HG03025 (cell line): Measurements from ENCODE around the gene GIT1.
A peak's percentile ranks its signal among the peaks of the same experiment; 100 is the strongest.
"Not testable (repeated sequence)": the region's sequence is repeated elsewhere in the genome, so short reads cannot be mapped to it uniquely, and the experiment has no call there.

Source experiments
- ATAC-seq: cut with Tn5 transposase; IDR thresholded peaks from one replicate; pipeline ENCODE4 v1.9.1; 2021; ENCODE audit warnings: mild to moderate bottlenecking, moderate library complexity; ENCODE audit not compliant: unreplicated experiment, low FRiP score

The GIT1 gene

DNA sequence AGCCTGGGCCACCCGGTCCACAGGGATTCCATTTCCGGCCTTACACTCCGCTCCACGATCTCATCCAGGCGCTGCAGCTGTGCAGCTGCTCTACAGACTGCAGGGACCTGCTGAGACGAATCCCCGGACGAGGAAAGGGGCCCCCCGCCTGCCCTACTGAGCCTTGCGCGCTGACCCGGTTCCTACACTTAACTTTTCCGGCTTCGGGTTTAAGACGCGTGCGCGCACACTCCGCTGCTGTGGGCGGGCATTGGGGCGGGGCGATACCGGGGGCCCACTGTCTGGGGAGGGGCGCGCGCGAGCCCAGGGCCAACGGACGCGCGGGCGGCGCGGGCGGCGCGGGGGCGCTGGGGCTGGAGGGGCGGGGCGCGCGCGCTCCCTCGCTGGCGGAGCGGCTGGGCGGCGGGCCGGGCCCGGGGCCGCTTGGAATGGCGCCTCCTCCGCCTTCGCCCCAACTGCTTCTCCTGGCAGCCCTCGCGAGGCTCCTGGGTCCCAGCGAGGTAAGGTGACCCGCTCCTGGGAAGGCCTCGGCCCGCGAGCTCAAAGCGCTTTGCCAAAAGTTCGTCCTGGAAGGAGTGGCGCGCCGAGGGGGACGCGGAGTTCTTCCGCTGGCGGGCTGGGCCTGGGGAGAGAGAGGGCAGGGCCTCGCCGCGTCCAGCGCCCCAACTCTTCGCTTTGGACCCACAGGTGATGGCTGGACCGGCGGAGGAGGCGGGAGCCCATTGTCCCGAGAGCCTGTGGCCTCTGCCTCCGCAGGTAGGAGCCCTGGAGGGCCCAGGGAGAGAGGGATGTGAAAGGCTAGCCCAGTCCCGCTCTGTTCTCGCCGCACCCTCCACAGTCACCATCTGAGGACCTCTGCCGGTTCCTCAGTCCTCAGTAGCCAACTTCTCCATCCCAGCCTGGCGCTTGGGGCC lies 20.9 kb downstream of the GIT1 start, which contains the start of gene TP53I13:
Gene TP53I13 (plus strand): TSS at position 371 of the 914 bp plus-strand sequence. CDS start 58 bp downstream, at position 429.
- ATAC-seq = peak; percentile 49

DNA sequence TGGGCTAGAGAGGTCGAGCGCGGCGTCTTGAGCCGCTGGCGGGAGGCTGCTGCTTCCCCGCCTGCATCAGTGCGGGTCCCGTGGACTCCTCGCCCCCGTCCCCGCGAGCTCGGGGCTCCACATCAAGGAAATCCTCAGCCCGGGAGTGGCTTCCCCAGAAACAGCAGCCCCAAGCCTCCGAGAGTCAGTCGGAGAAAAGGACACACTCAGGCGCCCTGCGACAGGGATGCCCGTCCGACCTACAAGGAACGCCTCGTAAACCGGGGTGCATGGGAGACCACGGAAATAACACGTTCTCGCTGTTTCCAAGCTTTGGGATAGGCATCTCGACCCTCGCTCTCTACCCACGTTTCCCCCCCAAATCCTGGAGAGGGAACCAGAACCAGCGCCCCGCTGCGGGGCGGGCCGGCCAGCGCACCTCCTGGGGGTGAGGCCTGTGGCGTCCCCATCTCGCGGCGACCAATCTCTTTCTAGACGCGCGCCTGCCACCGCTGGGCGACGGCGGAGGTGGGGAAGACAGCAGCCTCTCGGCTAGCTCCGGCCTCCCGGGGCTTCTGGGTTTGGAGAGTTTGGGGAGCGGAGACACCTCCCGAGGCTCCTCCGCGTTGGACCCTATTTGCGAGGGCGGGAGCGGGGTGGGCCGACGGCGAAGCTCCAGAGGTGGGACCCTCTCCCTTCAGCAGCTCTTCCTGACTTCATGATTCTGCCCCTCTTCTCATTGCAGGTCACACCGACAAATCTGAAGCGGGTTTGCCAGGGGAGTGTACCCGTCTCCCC lies 21.7 kb downstream of the GIT1 start:
- ATAC-seq = peak; percentile 31

DNA sequence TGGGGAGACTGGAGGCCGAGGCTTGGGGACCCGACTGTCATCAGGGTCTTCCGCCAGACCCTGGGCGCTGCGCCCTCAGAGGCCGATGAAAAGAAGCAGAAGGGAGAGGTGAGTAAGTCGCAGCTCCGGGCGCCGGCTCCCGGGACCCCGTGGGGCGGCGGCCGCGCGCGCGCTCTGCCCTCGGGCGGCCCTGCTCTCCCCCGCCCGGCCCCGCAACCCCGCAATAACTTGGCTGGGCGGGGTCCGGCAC lies 22.2 kb downstream of the GIT1 start:
- no peak for ATAC-seq

DNA sequence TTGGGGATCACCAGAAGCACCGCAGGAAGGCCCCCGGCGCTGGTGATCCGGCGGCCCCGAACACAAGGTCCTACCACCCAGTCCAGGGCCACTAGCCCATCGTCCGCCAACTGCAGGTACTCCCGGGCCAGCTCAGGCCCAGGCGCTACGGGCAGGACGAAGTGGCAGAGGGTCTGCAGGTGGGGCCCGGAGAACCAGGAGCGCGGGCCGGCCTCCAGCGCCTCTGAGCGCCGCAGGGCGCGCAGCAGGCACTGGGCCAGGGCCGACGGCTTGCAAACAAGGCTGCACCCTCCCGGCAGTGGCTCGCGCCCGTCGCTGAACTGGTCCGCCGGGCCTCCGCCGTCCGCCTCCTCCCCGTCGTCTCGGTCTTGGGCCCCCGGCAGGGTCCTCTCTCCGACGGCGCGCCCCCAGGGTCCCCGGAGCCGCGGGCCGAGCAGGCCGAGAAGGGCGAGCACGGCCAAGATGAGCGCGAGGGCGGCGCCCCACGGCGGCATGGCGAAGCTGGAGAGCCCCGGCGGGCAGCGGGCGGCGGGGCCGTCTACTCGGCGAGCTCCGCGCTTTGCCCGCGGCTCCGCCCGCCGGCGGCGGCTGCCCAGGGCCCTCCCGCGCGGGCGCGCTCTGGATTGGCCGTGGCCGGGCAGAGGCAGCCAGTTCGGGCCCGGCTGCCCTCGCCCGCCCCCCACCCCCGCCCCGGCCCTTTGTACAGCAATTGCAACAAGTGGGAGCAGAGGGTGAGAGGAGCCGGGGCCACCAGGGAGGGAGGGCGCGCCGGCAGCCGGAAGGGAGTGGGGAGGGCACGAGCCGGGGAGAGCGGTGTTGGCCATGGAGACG lies 22.8 kb downstream of the GIT1 start, which contains the start of gene ABHD15:
Gene ABHD15 (minus strand): TSS at position 565 of the 831 bp plus-strand sequence. CDS start 71 bp downstream, at position 494.
- ATAC-seq = no peak

DNA sequence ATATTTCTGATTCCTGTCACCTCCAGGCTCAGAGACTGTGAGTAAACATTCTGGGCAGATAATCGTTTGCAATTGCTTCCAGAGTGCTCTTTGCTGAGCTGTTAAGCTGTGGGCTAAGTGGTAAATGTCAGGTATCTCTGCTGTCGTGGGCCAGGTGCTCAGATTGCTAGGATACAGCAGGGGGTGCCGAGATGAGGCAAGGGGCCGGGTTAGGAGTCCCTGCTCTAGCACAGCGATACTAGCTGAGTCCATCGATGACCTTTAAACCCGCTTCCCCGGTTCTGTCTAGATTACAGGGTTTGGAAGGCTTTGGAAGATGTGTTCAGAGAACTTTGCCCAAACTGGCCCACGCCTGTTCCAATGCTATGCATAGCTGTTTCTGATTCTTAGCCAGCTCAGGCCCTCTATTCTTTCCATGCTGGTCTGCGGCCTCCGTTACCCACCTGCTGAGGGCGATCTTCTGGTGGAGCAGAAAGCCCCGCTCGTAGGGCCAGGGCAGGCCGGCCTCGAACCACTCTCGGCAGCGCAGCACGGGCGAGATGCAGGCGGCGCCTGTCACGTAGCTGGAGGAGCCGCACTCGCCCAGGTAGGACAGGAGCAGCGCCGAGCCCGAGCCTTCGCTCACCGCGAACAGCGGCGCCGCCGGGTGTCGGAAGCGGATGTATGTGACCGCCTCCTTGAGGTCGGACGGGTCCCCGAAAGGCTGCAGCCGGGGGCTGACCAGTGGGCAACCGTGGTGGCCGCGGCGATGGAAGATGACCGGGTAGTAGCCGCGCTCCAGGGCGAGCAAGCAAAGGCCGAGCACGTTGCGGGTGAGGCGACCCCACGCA lies 23.6 kb downstream of the GIT1 start:
- no peak for ATAC-seq

DNA sequence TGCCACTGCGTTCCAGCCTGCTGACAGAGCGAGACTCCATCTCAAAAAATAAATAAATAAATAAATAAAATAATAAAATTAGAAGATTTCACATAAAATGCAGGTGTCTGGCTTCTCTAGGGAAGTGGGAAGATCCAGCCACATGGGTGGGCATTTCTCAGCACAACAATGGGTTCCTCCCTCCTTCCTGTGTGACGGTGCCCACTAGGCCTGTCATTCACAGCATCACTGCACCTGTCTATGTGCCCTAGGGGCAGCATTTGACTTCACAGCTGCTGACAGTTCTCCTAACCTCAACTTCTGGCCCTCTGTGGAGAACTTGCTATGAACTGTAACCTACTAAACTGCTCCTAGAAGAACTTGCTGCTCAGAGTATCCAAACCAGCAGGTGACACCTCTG lies 25.6 kb downstream of the GIT1 start:
- ATAC-seq = no peak

DNA sequence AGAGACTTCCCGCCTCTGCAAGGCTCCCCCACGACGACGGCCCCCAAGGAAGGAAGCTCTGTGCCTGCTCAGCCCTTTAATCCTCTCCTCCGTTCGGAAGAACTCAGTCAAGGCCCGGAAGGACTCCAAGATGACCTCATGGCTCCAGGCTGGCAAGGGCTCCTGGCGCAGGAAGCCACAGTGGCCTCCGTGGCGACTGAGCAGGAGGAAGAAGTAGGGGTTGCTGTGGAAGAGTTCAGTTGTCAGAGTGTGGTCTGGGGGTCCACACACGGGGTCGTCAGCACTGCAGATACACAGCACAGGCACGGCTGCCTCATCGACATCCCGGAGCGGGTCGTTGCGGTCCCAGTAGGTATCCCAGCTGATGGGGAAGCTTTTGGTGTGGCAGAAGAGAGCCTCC lies 26.8 kb downstream of the GIT1 start:
- ATAC-seq = no peak

DNA sequence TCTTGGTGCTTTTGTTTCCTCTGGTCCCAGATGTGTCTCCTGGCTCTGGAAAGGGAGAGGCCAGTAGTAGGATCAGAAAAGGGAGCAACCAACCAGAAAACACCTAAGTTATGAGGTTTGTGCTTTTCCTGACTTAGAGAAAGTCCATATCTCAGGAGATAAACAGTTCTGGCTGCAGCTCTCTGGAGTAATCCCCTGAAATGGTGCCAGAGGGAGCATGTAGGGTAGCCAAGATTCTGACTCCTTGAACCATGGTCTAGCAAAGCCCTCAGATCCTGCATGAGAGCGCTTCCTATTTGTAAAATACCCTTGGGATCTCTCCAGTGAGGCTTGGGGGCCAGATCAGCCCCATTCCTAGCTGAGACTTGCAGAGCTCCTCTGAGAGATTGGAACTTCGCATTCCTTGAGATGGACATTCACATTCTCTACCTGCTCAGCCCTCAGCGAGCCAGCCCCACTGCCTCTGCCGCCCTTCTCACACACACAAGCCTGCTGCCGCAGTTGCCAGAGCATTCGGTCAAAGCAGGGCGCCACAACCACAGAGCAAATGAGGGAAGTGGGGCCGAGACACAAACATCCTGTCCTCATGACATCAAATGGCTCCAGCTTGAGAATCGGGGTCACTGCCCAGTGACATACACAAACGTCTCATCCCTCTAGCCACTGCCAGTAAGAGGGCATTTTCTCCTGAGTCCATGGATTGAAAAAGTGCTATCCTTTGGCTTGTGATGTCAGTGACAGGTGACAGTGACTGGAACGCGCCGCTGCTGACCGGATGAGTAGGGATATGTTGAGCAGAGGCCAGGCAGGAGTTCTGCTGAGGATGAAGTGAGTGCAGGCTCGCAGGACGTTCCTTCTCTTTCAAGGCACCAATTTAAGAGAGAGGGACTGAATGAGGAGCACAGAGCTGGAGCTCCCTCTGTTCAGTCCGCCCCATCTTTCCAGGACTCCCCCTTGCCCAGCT lies 27.6 kb downstream of the GIT1 start:
- no peak for ATAC-seq

DNA sequence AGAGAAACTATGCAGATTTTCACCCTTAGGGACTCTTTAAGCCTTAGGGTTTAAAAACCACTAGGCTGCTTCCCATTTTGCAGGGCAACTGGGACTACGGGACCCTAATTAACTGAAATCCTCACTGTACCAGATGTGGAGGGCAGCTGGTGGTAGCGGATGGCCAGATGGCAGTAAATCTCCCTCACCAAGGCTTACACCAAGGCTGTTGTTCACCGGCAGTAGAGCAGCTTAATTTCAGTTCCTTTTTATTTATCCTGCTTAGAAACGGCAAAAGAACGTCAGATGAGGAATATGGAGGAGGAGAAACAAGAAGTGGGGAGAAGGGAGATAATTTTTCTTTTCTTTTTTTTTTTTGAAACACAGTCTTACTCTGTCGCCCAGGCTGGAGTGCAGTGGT lies 29.1 kb downstream of the GIT1 start:
- no peak for ATAC-seq

DNA sequence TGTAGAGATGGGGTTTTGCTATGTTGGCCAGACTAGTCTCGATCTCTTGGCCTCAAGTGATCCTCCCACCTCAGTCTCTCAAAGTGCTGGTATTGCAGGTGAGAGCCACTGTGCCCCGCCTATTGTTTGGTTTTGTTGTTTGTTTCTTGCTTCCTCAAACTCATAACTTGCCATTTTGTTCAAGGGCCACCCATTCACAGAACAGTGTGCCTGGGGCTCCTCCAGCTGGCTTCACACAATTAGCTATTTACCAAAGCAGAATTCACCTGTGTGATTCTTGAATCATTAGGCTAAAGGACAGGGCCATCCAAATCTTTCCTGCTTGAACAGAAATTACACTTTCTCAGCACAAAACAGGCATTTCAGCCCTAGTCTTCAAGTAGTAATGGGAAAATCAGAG lies 29.8 kb downstream of the GIT1 start:
- ATAC-seq = no peak

DNA sequence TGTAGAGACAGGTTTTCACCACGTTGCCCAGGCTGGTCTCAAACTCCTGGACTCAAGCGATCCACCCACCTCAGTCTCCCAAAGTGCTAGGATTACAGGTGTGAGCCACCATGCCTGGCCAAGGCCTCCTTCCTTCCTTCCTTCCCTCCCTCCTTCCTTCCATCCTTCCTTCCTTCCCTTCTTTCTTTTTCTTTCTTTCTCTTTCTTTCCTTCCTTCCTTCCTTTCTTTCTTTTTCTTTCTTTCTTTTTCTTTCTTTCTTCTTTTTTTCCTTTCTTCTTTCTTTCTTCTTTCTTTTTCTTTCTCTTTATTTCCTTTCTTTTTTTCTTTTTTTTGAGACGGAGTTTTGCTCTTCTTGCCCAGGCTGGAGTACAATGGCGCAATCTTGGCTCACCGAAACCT lies 31.3 kb downstream of the GIT1 start:
- ATAC-seq = not testable (repeated sequence)

DNA sequence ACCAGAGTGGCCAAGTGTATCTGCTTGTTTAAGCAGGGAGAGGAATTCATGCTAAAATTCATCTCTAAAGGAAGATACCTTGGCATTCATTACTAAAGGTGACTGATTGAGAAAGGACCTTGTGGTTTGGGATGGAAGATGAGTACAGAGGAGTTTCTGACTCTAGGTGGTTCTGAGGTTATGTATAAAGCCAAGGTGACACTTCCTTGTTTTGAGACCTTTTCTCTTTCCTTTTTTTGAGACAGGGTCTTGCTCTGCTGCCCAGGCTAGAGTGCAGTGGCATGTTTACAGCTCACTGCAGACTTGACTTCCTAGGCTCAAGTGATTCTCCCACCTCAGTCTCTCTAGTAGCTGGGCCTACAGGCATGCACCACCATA lies 31.7 kb downstream of the GIT1 start:
- ATAC-seq = no peak

DNA sequence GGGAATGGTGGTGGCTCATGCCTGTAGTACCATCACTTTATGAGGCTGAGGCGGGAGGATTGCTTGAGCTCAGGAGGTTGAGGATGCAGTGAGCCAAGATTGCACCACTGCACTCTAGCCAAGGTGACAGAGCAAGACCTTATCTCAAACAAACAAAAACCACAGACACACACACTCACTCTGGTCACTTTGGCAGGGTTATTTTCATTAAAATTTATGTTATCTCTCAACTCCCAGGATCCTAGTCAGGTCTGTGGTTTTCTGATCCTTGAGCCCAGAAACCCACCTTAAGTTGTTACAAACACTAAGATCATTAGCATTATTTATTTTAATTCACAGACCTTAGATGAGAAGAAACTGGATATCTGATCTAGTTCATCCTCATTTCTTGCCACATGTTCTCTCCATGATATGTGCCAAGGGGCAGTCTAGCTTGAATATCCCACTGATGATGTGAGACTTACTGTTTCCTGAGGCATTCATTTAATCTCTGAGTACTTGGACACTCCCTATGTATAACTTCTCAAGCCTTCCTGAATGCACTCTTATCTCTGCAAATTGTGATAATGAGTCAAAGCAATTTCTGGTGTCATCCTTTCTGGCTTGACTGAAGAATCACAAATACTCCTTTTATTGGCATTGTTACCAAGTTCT lies 32.2 kb downstream of the GIT1 start:
- ATAC-seq = no peak

DNA sequence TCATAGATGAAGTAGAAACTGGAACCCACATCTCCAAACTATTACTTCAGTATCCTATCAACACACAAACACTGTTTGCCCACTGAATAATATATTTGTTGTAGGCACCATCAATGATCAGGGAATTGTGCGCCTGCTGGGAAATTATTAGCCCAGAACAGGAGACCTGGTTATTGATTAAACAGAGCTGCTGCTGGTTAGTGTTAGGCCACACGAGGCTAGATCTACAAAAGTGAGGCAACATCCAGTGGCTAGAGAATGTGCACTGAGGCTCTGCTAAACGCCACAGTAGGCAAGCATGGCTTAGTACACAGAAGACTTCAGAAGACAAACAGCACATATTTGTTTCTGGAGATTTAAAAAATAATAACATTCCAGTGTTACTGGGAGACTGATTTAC lies 33.6 kb downstream of the GIT1 start:
- no peak for ATAC-seq

DNA sequence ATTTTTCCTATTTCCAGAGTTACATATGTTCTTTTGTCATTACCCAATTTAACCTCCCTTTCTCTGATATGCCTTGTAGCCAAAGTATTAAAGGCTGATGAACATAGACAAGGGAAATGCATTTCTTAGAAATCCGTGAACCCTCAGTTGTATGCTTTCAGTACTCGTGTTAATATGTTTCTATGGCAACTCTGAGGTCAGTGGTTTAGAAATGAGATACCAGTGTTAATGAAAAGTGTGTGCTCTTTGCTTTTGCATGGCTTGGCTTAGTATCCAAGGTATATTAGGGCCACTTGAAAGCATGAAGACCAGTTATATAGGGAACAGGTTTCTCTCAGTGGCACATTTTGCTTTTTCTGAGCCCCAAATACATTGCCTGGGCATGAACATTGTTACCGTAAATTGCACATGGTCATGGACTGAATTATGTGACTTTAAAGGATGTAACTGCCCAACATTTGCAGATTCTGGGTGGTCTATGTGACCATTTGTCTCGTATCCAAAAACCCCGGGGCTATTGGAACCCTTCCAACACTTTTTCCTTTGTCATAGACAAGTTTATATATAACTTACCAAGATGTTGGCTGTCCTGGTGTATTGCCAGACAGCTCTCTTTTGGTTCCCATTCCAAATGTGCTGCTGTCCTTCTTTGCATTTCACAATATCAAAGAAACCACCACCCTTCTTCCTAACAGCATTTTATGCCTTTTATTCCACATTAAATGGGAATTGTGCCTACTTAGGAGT lies 40.1 kb downstream of the GIT1 start:
- no peak for ATAC-seq

DNA sequence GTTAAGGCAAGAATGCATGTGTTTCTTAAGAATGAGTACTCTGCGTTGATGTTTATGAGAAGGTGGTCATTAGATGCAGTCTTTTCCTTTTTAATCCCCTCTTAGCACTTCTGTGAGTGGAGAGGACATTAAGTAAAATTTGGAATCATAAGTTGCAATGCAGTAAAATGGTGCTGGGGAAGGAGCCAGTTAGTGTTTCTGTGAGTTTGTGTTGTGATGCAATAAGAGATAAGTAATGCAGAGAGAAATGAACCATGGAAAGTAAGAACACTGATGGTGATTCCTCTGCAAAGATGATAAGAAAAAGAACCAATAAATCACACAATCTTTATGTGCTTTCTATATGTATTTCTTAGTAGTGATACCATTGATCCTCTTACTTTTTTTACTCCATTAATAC lies 42.6 kb downstream of the GIT1 start:
- no peak for ATAC-seq

DNA sequence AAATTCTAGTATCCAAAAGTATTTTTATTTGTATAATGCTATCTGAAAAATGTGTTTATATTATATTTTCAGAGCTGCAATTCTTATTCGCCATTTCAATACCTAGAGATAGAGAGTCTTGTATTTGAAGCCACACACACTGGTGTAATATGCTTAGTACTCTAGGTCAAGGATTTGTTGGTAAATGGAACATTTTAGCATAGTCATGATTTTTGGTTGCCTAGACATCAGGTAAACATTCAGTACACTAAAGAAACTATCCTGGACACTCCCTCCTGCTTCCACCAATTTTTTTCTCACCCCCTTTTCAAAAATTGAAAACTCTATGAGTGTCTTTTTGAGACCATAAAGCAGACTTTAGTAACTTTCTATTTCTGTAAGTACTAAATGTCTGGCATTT lies 43.4 kb downstream of the GIT1 start:
- ATAC-seq = no peak

DNA sequence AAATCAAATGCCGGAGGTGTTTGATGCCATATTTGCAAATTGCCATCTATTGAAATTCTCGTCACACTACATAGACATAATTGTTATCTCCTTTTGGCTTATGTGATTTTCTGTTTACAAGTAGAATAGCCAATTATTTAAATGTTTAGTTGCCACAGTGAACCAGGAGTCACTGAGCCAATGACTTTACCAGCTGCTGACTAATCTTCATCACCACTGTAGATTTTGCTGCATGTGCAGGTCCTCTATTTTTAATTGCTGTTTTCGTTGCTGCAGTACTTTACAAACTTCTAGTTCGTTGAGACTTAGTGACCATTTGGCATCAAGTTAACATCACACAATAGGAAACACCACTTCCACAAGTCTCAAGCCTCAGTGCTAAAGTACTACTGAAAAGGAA lies 45.4 kb downstream of the GIT1 start:
- no peak for ATAC-seq
